22Rv1 (cell line): ENCODE data around the gene GRM8.

ENCODE experiments used
- CTCF ChIP-seq: fragments of 450-650 bp; IDR thresholded peaks from 2 replicates; pipeline ENCODE4 v1.5.1; 2017; ENCODE audit warnings: mild to moderate bottlenecking
- ZFX ChIP-seq: fragments of 450-650 bp; IDR thresholded peaks from 2 replicates; pipeline ENCODE4 v1.6.1; 2017; ENCODE audit warnings: antibody characterized with exemption, borderline replicate concordance

- no peak for TF ChIP-seq CTCF
- no peak for TF ChIP-seq ZFX
Observed at GRCh38 chr7:126972571-126972970, 280.2 kb downstream of the GRM8 start.
